Gastrocnemius medialis (tissue), 4 donors: ENCODE measurements around the gene LRFN2.

Experiments
- POLR2A ChIP-seq, 2 donors: fragments of 450-650 bp; IDR thresholded peaks; one replicate each; pipeline ENCODE4 v1.6.1; 2017; ENCODE audit warnings: antibody characterized with exemption in 2 of 2, mild to moderate bottlenecking in 2 of 2, moderate library complexity in 2 of 2
- TF ChIP-seq, protein P1 (sequence below), 5 experiments: fragments of 450-650 bp in 3 of 5; fragments of 200-600 bp in 2 of 5; sonication (generic) in 2 of 5; IDR thresholded peaks in 4 of 5; conservative IDR thresholded peaks in 1 of 5; 1 replicate in 4 of 5; 2 replicates in 1 of 5; pipeline ENCODE4 v1.5.1; 2016 to 2019; ENCODE audit warnings: antibody characterized with exemption in 5 of 5, mild to moderate bottlenecking in 3 of 5, moderate library complexity in 3 of 5

DNA sequence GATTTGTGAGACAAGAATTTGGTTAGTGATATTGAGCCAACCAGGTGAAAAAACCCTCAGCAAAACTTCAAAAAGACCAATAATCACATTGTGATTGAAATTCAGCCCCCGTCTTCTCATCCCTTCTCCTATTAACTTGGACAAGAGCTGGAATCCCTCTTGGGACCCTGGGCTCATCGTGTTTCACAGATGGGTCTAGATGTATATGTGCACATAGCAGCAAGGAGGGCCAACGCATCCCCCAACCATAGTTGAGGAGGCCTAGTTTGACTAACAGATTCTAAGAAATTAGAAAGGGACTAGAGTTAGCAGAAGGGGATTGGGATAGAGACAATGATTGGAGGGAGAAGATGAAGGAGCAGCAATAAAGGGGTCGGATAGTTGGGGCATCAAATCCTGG lies 19.8 kb upstream of the LRFN2 start:
- TF ChIP-seq, protein P1, sequence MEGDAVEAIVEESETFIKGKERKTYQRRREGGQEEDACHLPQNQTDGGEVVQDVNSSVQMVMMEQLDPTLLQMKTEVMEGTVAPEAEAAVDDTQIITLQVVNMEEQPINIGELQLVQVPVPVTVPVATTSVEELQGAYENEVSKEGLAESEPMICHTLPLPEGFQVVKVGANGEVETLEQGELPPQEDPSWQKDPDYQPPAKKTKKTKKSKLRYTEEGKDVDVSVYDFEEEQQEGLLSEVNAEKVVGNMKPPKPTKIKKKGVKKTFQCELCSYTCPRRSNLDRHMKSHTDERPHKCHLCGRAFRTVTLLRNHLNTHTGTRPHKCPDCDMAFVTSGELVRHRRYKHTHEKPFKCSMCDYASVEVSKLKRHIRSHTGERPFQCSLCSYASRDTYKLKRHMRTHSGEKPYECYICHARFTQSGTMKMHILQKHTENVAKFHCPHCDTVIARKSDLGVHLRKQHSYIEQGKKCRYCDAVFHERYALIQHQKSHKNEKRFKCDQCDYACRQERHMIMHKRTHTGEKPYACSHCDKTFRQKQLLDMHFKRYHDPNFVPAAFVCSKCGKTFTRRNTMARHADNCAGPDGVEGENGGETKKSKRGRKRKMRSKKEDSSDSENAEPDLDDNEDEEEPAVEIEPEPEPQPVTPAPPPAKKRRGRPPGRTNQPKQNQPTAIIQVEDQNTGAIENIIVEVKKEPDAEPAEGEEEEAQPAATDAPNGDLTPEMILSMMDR (IDR thresholded peaks at IDR 0.05 in 4 of 5, conservative IDR thresholded peaks at IDR 0.05 in 1 of 5), result no peak
- TF ChIP-seq POLR2A (IDR thresholded peaks at IDR 0.05), result no peak
